Endothelial cell of umbilical vein (primary cell): Measurements from ENCODE around the gene TNRC6A. TPM values are rescaled to one million over a fixed set of nuclear protein-coding genes. Genes with fewer than 3 reads are reported as not detected.

Experiments
- BruUV-seq: library from RNA; stranded (reverse); fragments of 400-500 nt; replicated peaks from 2 replicates; lab custom pipeline; 2021; lab: Mats Ljungman, UMichigan
- CTCF ChIA-PET: fragments of 300-600, 350-600 bp; sonication (Branson Sonifier 250); formaldehyde crosslinking; loops from one replicate; lab custom pipeline; 2021; ENCODE audit warnings: antibody characterized with exemption, inconsistent platforms; lab: Charles Lee
- POLR2A ChIA-PET: fragments of 300-600, 350-600 bp; sonication (Branson Sonifier 250); formaldehyde crosslinking; loops from one replicate; lab custom pipeline; 2021; ENCODE audit warnings: antibody characterized with exemption, inconsistent platforms; lab: Charles Lee
- DNase-seq: peaks from one replicate; pipeline ENCODE4 v3.0.0-alpha.2; 2011; ENCODE audit warnings: low read depth, low spot score
- FAIRE-seq: peaks from 2 replicates; lab custom pipeline; 2011; peaks lifted over from hg19 to GRCh38; lab: Jason Lieb, UNC
- H2AFZ ChIP-seq: 2 replicates; pipeline ENCODE4 v1.6.0; 2012; ENCODE audit warnings: low read depth, low read length, control low read depth, inconsistent platforms
- H3K27ac ChIP-seq: 2 replicates; pipeline ENCODE4 v1.5.1; 2011; ENCODE audit warnings: low read depth, mild to moderate bottlenecking, control low read depth, low read length, moderate library complexity; ENCODE audit not compliant: insufficient read depth
- H3K27me3 ChIP-seq, 2 experiments: 2 replicates each; pipeline versions ENCODE4 v1.6.0 to v1.6.1; 2011; ENCODE audit warnings: low read length in 2 of 2, mixed read lengths in 1 of 2; ENCODE audit not compliant: control insufficient read depth in 2 of 2, insufficient read depth in 2 of 2
- H3K36me3 ChIP-seq, 2 experiments: 2 replicates in 1 of 2; 3 replicates in 1 of 2; pipeline ENCODE4 v1.5.1; 2011; ENCODE audit warnings: low read length in 2 of 2, mild to moderate bottlenecking in 1 of 2, moderate library complexity in 1 of 2; ENCODE audit not compliant: control insufficient read depth in 2 of 2, insufficient read depth in 2 of 2; ENCODE audit errors: extremely low read depth in 1 of 2
- H3K4me1 ChIP-seq: 3 replicates; pipeline ENCODE4 v1.5.1; 2011; ENCODE audit warnings: mild to moderate bottlenecking, low read length; ENCODE audit not compliant: control insufficient read depth, insufficient read depth; ENCODE audit errors: extremely low read depth
- H3K4me2 ChIP-seq: 2 replicates; pipeline ENCODE4 v1.6.1; 2011; ENCODE audit warnings: low read length, control low read depth, mixed read lengths; ENCODE audit not compliant: insufficient read depth
- H3K4me3 ChIP-seq, 3 experiments: fragments of 200-600 bp in 1 of 3; sonication (generic), shearing (Covaris generic) in 1 of 3; replicated peaks in 1 of 3; 2 replicates each; pipeline ENCODE4 v1.5.1; 2011 to 2016; ENCODE audit warnings: control low read depth in 3 of 3, low read length in 3 of 3, mild to moderate bottlenecking in 2 of 3, inconsistent platforms in 1 of 3, low read depth in 1 of 3, moderate library complexity in 1 of 3; ENCODE audit not compliant: insufficient read depth in 1 of 3
- H3K79me2 ChIP-seq: 2 replicates; pipeline ENCODE4 v1.6.0; 2012; ENCODE audit warnings: low read length, inconsistent platforms; ENCODE audit not compliant: control insufficient read depth, insufficient read depth
- H3K9ac ChIP-seq: replicated peaks from 2 replicates; pipeline ENCODE3; 2011; ENCODE audit warnings: low read length, control low read depth; ENCODE audit not compliant: insufficient read depth; ENCODE audit errors: extremely low read depth
- H3K9me1 ChIP-seq: replicated peaks from 3 replicates; pipeline ENCODE4 v1.6.0; 2011; ENCODE audit warnings: mild to moderate bottlenecking, low read length; ENCODE audit not compliant: control insufficient read depth, insufficient read depth; ENCODE audit errors: extremely low read depth
- H3K9me3 ChIP-seq: replicated peaks from 2 replicates; pipeline ENCODE4 v1.5.1; 2012; ENCODE audit warnings: low read length, inconsistent platforms; ENCODE audit not compliant: control insufficient read depth, insufficient read depth
- H4K20me1 ChIP-seq: replicated peaks from 2 replicates; pipeline ENCODE3; 2011; ENCODE audit warnings: mild to moderate bottlenecking, low read length; ENCODE audit not compliant: control insufficient read depth, insufficient read depth; ENCODE audit errors: extremely low read depth
- EZH2 ChIP-seq: IDR thresholded peaks from 2 replicates; pipeline ENCODE4 v1.6.1; 2012; ENCODE audit warnings: borderline replicate concordance, low read depth, mild to moderate bottlenecking, moderate library complexity, low read length, inconsistent platforms; ENCODE audit not compliant: severe bottlenecking
- FOS ChIP-seq: IDR thresholded peaks from 2 replicates; pipeline ENCODE4 v1.6.1; 2011; ENCODE audit warnings: mild to moderate bottlenecking, low read length, moderate library complexity, borderline replicate concordance; ENCODE audit not compliant: insufficient read depth
- GATA2 ChIP-seq: IDR thresholded peaks from 2 replicates; pipeline ENCODE4 v1.7.0; 2011; ENCODE audit warnings: low read depth, mild to moderate bottlenecking, moderate library complexity, mixed read lengths, low read length; ENCODE audit not compliant: insufficient read length, insufficient read depth
- JUN ChIP-seq: IDR thresholded peaks from 2 replicates; pipeline ENCODE4 v1.6.1; 2011; ENCODE audit warnings: borderline replicate concordance, low read depth; ENCODE audit not compliant: insufficient read length, insufficient read depth
- MYC ChIP-seq: IDR thresholded peaks from one replicate; pipeline ENCODE4 v1.6.1; 2011; ENCODE audit warnings: mild to moderate bottlenecking, low read depth, low read length
- POLR2A ChIP-seq: IDR thresholded peaks from 2 replicates; pipeline ENCODE4 v1.6.1; 2012; ENCODE audit warnings: low read depth, mild to moderate bottlenecking, control low read depth, low read length
- POLR2AphosphoS5 ChIP-seq: IDR thresholded peaks from 2 replicates; pipeline ENCODE4 v1.6.1; 2012; ENCODE audit warnings: low read depth, mild to moderate bottlenecking, control low read depth, low read length, moderate library complexity; ENCODE audit not compliant: insufficient read depth
- dilution Hi-C: fragments of 300-500 bp; cut with MboI; formaldehyde crosslinking; loops from one replicate; pipeline ENCODE4 v1.15.0; 2019; ENCODE audit warnings: low sequenced_read_pairs; ENCODE audit not compliant: extremely low pct_ligation_motif_present
- intact Hi-C: fragments of 100-400 bp; cut with micrococcal nuclease; formaldehyde crosslinking; loops from one replicate; pipeline ENCODE4 v1.10.0; 2022
- polyA plus RNA-seq, 4 experiments: library from polyadenylated mRNA; depleted of rRNA in 3 of 4; stranded (reverse) in 3 of 4; unstranded in 1 of 4; fragments of >200 nt; gene quantifications; 2 replicates each; pipeline versions ENCODE4 v1.2.1 to v1.2.3, GENCODE V29; 2011 to 2012; ENCODE audit warnings: missing spikeins in 1 of 4
- total RNA-seq: library from RNA; stranded (reverse); gene quantifications from 2 replicates; pipeline ENCODE4 v1.2.3, GENCODE V29; 2021
- TF ChIP-seq, protein P1 (sequence below), 2 donors: IDR thresholded peaks; 1 replicate in 1 of 2; 2 replicates in 1 of 2; pipeline ENCODE4 v1.5.1; 2011; ENCODE audit warnings: low read length in 2 of 2, mild to moderate bottlenecking in 2 of 2, moderate library complexity in 2 of 2, control low read depth in 1 of 2, inconsistent platforms in 1 of 2, low read depth in 1 of 2; ENCODE audit not compliant: insufficient read depth in 1 of 2; ENCODE audit errors: extremely low read depth in 1 of 2
- TF ChIP-seq, protein P2 (sequence below): IDR thresholded peaks from 2 replicates; pipeline ENCODE4 v1.6.1; 2011; ENCODE audit not compliant: insufficient read depth, insufficient read length

The TNRC6A gene
- total and polyA plus RNA-seq, 2 donors (not counting 3 experiments of a cell fraction or from before 2014, with no cell fraction given), result 39.3 to 74.5 TPM

DNA sequence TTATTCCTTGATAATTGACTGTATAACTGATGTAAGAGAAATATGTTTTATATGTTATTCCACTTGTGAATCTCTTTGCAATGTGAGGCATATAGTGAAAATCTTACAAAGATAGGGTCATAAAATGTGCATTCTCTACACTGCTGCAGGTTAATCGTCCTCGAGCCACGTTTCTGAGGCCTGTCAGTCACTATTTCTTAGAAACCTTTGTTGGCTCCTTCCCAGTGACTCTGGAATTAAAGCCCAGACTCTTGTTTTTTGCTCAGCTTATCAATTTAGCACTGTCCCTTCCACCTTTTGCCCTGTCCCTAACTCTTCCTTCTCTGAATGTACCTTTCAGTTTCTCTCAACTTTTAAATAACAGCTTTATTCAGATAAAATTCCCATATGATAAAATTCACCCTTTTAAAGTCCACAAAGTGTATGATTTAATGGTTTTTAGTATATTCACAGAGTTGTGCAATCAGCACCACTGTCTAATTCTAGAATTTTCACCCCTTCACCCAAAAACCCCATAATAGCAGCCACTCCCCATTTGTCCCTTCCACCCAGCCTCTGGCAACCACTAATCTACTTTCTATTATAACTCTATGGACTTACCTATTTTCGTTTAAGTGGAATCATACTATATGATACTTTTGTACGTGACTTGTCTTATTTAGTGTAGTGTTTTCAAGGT is 8.6 kb downstream of the TNRC6A start:
- dilution Hi-C loops, result no loop called here
- POLR2A ChIA-PET, result no interaction called here
- no peak for FAIRE-seq

More for the DNA sequence above, 8.6 kb downstream of the TNRC6A start:
- peak overlapping the region; percentile 74 for H3K4me2 ChIP-seq
- H3K27ac ChIP-seq, result peak overlapping the region; percentile 63
- H3K4me1 ChIP-seq, result peaks cover 37% of the 10 kb centered on the region
- CTCF ChIA-PET, result interaction anchor here (1.5 kb wide), 1 partner anchor 21 kb away, joined by 3 read pairs; no protein-coding TSS in a partner anchor
- peaks cover 92% of the 10 kb centered on the region for H3K79me2 ChIP-seq
- H3K27me3 ChIP-seq, result no peaks in the 10 kb centered on the region
- peaks cover 2 to 3% of the 10 kb centered on the region in 2 experiments for H3K36me3 ChIP-seq
- no TSS peak for BruUV-seq
- H3K9ac ChIP-seq, result peak overlapping the region; percentile 35
- DNase-seq, result no peak
- H3K4me3 ChIP-seq, result peak overlapping the region in 1 of 3 experiments; percentile 20
- no peaks in the 10 kb centered on the region for H3K9me1 ChIP-seq
- intact Hi-C loops, result loop anchor here (1.0 to 2.0 kb wide), 2 partner anchors 10 to 37 kb away; no protein-coding TSS in a partner anchor
- H4K20me1 ChIP-seq, result peaks cover 12% of the 10 kb centered on the region
- H3K9me3 ChIP-seq, result no peaks in the 10 kb centered on the region
- no peak overlapping the region for H2AFZ ChIP-seq
- TF ChIP-seq MYC (no peak), FOS (no peak), POLR2A (no peak), POLR2AphosphoS5 (no peak), GATA2 (no peak), EZH2 (no peak), JUN (no peak)
- TF ChIP-seq, protein P1, sequence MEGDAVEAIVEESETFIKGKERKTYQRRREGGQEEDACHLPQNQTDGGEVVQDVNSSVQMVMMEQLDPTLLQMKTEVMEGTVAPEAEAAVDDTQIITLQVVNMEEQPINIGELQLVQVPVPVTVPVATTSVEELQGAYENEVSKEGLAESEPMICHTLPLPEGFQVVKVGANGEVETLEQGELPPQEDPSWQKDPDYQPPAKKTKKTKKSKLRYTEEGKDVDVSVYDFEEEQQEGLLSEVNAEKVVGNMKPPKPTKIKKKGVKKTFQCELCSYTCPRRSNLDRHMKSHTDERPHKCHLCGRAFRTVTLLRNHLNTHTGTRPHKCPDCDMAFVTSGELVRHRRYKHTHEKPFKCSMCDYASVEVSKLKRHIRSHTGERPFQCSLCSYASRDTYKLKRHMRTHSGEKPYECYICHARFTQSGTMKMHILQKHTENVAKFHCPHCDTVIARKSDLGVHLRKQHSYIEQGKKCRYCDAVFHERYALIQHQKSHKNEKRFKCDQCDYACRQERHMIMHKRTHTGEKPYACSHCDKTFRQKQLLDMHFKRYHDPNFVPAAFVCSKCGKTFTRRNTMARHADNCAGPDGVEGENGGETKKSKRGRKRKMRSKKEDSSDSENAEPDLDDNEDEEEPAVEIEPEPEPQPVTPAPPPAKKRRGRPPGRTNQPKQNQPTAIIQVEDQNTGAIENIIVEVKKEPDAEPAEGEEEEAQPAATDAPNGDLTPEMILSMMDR (IDR thresholded peaks at IDR 0.05; ENCODE audit: extremely low read depth in 1 of 2, insufficient read depth in 1 of 2, low read depth in 1 of 2, low read length in 2 of 2), result no peak
- TF ChIP-seq, protein P2, sequence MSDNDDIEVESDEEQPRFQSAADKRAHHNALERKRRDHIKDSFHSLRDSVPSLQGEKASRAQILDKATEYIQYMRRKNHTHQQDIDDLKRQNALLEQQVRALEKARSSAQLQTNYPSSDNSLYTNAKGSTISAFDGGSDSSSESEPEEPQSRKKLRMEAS, result no peak
